Measurements from ENCODE around the gene MT1B.

DNA sequence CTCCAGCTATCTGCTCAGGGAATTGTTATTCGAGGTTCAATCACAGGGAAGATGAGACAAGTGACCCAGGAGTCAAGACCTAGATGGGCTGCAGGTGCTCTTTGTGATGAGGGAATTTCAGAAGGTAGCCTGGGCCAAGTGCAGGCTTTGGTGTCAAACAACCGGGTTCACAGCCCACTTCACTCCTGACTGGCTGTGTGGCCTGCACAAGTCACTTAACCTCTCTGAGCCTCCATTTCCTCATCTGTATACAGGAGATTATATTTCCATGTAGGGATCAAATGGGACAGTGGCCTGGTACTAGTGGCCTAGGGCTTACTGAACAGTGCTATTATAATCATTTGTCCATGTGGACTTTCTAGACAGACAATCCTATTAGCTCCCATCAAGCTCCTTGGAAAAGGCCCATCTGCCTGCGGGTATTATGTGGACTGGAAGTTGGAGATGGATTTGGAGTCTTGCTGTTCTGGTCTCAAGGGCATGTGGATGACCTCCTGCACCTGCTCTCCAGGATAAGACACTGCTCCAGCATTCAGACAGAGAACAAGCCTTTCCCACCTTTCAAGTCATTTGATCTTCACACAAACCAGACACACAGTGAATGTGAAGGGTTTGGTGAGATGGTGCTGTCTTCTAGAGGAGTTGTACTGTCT lies 27.5 kb downstream of the MT1B start:
- TF ChIP-seq, protein P1, sequence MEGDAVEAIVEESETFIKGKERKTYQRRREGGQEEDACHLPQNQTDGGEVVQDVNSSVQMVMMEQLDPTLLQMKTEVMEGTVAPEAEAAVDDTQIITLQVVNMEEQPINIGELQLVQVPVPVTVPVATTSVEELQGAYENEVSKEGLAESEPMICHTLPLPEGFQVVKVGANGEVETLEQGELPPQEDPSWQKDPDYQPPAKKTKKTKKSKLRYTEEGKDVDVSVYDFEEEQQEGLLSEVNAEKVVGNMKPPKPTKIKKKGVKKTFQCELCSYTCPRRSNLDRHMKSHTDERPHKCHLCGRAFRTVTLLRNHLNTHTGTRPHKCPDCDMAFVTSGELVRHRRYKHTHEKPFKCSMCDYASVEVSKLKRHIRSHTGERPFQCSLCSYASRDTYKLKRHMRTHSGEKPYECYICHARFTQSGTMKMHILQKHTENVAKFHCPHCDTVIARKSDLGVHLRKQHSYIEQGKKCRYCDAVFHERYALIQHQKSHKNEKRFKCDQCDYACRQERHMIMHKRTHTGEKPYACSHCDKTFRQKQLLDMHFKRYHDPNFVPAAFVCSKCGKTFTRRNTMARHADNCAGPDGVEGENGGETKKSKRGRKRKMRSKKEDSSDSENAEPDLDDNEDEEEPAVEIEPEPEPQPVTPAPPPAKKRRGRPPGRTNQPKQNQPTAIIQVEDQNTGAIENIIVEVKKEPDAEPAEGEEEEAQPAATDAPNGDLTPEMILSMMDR (IDR thresholded peaks at IDR 0.05): no peak
- TF ChIP-seq POLR2A (IDR thresholded peaks at IDR 0.05): no peak

All from esophagus squamous epithelium (tissue), 4 donors.